GM12892 (cell line): Measurements from ENCODE around the gene KNTC1.

ENCODE experiments used
- POLR2A ChIP-seq: IDR thresholded peaks from 2 replicates; pipeline ENCODE4 v1.6.1; 2011; ENCODE audit warnings: low read depth, low read length, control low read depth
- POLR2AphosphoS5 ChIP-seq: IDR thresholded peaks from 2 replicates; pipeline ENCODE4 v1.6.1; 2011; ENCODE audit warnings: low read depth, low read length, control low read depth

GRCh38 chr12:122665349-122665748, 138.3 kb downstream of the KNTC1 start:
- TF ChIP-seq POLR2A (no peak), POLR2AphosphoS5 (no peak)
